GM19438 (cell line): ENCODE data around the gene PRAF2.

ENCODE experiments used
- ATAC-seq: cut with Tn5 transposase; IDR thresholded peaks from one replicate; pipeline ENCODE4 v1.9.1; 2021; ENCODE audit warnings: low read depth; ENCODE audit not compliant: unreplicated experiment

The PRAF2 gene

GRCh38 chrX:49073601-49074575 lies at the start of gene PRAF2:
TSS of gene PRAF2 (minus strand) at chrX:49074002. CDS start at chrX:49073987, 15 bp downstream.
- ATAC-seq = peak; percentile 83

GRCh38 chrX:49122499-49122898 lies 48.7 kb upstream of the PRAF2 start:
- ATAC-seq = no peak

- ATAC-seq = no peak
Observed at GRCh38 chrX:49120091-49120490, 46.3 kb upstream of the PRAF2 start.

GRCh38 chrX:49117581-49117980 lies 43.8 kb upstream of the PRAF2 start:
- no peak for ATAC-seq

- ATAC-seq = no peak
Observed at GRCh38 chrX:49116716-49117115, 42.9 kb upstream of the PRAF2 start.

GRCh38 chrX:49116076-49116475 lies 42.3 kb upstream of the PRAF2 start:
- no peak for ATAC-seq

- no peak for ATAC-seq
Observed at GRCh38 chrX:49111791-49112190, 38.0 kb upstream of the PRAF2 start.

- ATAC-seq = no peak
Observed at GRCh38 chrX:49110417-49110816, 36.6 kb upstream of the PRAF2 start.

- ATAC-seq = no peak
Observed at GRCh38 chrX:49108641-49109040, 34.8 kb upstream of the PRAF2 start.

- ATAC-seq = no peak
Observed at GRCh38 chrX:49106930-49107329, 33.1 kb upstream of the PRAF2 start.

- ATAC-seq = no peak
Observed at GRCh38 chrX:49106296-49106695, 32.5 kb upstream of the PRAF2 start.

GRCh38 chrX:49103637-49104036 lies 29.8 kb upstream of the PRAF2 start:
- ATAC-seq = no peak

- no peak for ATAC-seq
Observed at GRCh38 chrX:49102190-49102589, 28.4 kb upstream of the PRAF2 start.

- ATAC-seq = peak; percentile 3
Observed at GRCh38 chrX:49101629-49101984, 27.8 kb upstream of the PRAF2 start.

GRCh38 chrX:49100704-49101628 lies 27.2 kb upstream of the PRAF2 start:
- ATAC-seq = peak; percentile 89

GRCh38 chrX:49096419-49096818 lies 22.6 kb upstream of the PRAF2 start:
- no peak for ATAC-seq

GRCh38 chrX:49089553-49089952 lies 15.8 kb upstream of the PRAF2 start:
- no peak for ATAC-seq

GRCh38 chrX:49082271-49082871 lies 8.6 kb upstream of the PRAF2 start:
- ATAC-seq = no peak

- ATAC-seq = peak; percentile 67
Observed at GRCh38 chrX:49079489-49080428, 6.0 kb upstream of the PRAF2 start, which contains the start of gene WDR45. TSS of gene WDR45 (minus strand) at chrX:49079887. CDS start at chrX:49078095, 1,792 bp downstream.

- no peak for ATAC-seq
Observed at GRCh38 chrX:49077941-49078340, 4.1 kb upstream of the PRAF2 start.
